Measurements from ENCODE around the gene GNLY.
"Not testable (repeated sequence)": the region's sequence is repeated elsewhere in the genome, so short reads cannot be mapped to it uniquely, and the experiment has no call there.

Gene GNLY

GRCh38 chr2:85663594-85664565, 30.3 kb upstream of the GNLY start:
- no peak overlapping the region for H3K27ac ChIP-seq
- no peak overlapping the region for H3K4me2 ChIP-seq
- peaks cover 11% of the 10 kb centered on the region for H3K4me1 ChIP-seq
- no peaks in the 10 kb centered on the region for H3K27me3 ChIP-seq
- H3K9ac ChIP-seq, result no peak overlapping the region
- H3K9me3 ChIP-seq, result no peaks in the 10 kb centered on the region
- H4K20me1 ChIP-seq, result peaks cover 7% of the 10 kb centered on the region; the same call in 1 of the 2 replicates
- peaks cover 11% of the 10 kb centered on the region for H3K36me3 ChIP-seq
- TF ChIP-seq Cebpa-rat (IDR thresholded peaks at IDR 0.05), result no peak
- H3K4me3 ChIP-seq, result no peak overlapping the region

GRCh38 chr2:85665264-85665937, 28.8 kb upstream of the GNLY start:
- no peaks in the 10 kb centered on the region for H3K27me3 ChIP-seq
- no peak for TF ChIP-seq Cebpa-rat (IDR thresholded peaks at IDR 0.05)
- no peak overlapping the region for H3K4me2 ChIP-seq
- peaks cover 11% of the 10 kb centered on the region for H3K4me1 ChIP-seq
- H3K36me3 ChIP-seq, result no peaks in the 10 kb centered on the region; the same call in 1 of the 2 replicates
- no peaks in the 10 kb centered on the region for H4K20me1 ChIP-seq
- no peak overlapping the region for H3K4me3 ChIP-seq
- H3K9ac ChIP-seq, result no peak overlapping the region
- H3K27ac ChIP-seq, result no peak overlapping the region
- no peaks in the 10 kb centered on the region for H3K9me3 ChIP-seq

GRCh38 chr2:85666016-85666415, 28.1 kb upstream of the GNLY start:
- Histone ChIP-seq H3K27ac (no peak overlapping the region), H4K20me1 (no peaks in the 10 kb centered on the region)
- TF ChIP-seq Cebpa-rat (IDR thresholded peaks at IDR 0.05), result no peak

GRCh38 chr2:85666435-85667316, 27.5 kb upstream of the GNLY start:
- Histone ChIP-seq H3K27me3 (no peaks in the 10 kb centered on the region), H4K20me1 (no peaks in the 10 kb centered on the region), H3K36me3 (no peaks in the 10 kb centered on the region), H3K27ac (no peak overlapping the region; the same call in 1 of the 2 replicates), H3K4me3 (no peak overlapping the region), H3K9ac (no peak overlapping the region), H3K4me1 (peaks cover 11% of the 10 kb centered on the region), H3K9me3 (no peaks in the 10 kb centered on the region), H3K4me2 (no peak overlapping the region)
- TF ChIP-seq Cebpa-rat (IDR thresholded peaks at IDR 0.05), result no peak

More at GRCh38 chr2:85666016-85666415, 28.1 kb upstream of the GNLY start:
- peaks cover 11% of the 10 kb centered on the region for H3K4me1 ChIP-seq
- H3K9ac ChIP-seq, result no peak overlapping the region
- no peaks in the 10 kb centered on the region; the same call in 1 of the 2 replicates for H3K36me3 ChIP-seq
- H3K9me3 ChIP-seq, result no peaks in the 10 kb centered on the region
- no peaks in the 10 kb centered on the region for H3K27me3 ChIP-seq
- H3K4me3 ChIP-seq, result no peak overlapping the region
- no peak overlapping the region for H3K4me2 ChIP-seq

GRCh38 chr2:85667561-85668008, 26.6 kb upstream of the GNLY start:
- H3K4me1 ChIP-seq, result peaks cover 11% of the 10 kb centered on the region
- no peak overlapping the region for H3K4me3 ChIP-seq
- H4K20me1 ChIP-seq, result no peaks in the 10 kb centered on the region
- H3K4me2 ChIP-seq, result no peak overlapping the region
- no peak overlapping the region for H3K9ac ChIP-seq
- H3K27me3 ChIP-seq, result no peaks in the 10 kb centered on the region
- no peak for TF ChIP-seq Cebpa-rat (IDR thresholded peaks at IDR 0.05)
- H3K9me3 ChIP-seq, result no peaks in the 10 kb centered on the region
- H3K27ac ChIP-seq, result no peak overlapping the region
- H3K36me3 ChIP-seq, result no peaks in the 10 kb centered on the region

GRCh38 chr2:85668009-85668856, 25.9 kb upstream of the GNLY start, which contains the start of gene SFTPB:
TSS of gene SFTPB (minus strand) at chr2:85668199. CDS start at chr2:85668183, 16 bp downstream.
- Histone ChIP-seq H3K27ac (no peak within 1 kb of the TSS), H4K20me1 (no peaks in the 10 kb centered on the region), H3K4me3 (no peak within 1 kb of the TSS), H3K27me3 (no peaks in the 10 kb centered on the region), H3K36me3 (no peaks in the 10 kb centered on the region), H3K4me1 (peaks cover 11% of the 10 kb centered on the region), H3K4me2 (peak within 1 kb of the TSS; percentile 38), H3K9ac (0 out of 2 replicates have a peak within 1 kb of the TSS, but pooled peaks have one; percentile 5), H3K9me3 (no peaks in the 10 kb centered on the region)
- no peak for TF ChIP-seq Cebpa-rat (IDR thresholded peaks at IDR 0.05)

GRCh38 chr2:85668857-85669142, 25.4 kb upstream of the GNLY start:
- Histone ChIP-seq H3K27ac (no peak overlapping the region), H3K27me3 (no peaks in the 10 kb centered on the region), H3K36me3 (no peaks in the 10 kb centered on the region), H4K20me1 (no peaks in the 10 kb centered on the region), H3K4me3 (no peak overlapping the region), H3K9ac (0 out of 2 replicates have a peak overlapping the region, but pooled peaks have one; percentile 5), H3K9me3 (no peaks in the 10 kb centered on the region), H3K4me1 (peaks cover 11% of the 10 kb centered on the region), H3K4me2 (peak overlapping the region; percentile 38)
- no peak for TF ChIP-seq Cebpa-rat (IDR thresholded peaks at IDR 0.05)

- H4K20me1 ChIP-seq, result no peaks in the 10 kb centered on the region
- no peak overlapping the region for H3K4me2 ChIP-seq
- H3K27me3 ChIP-seq, result no peaks in the 10 kb centered on the region
- H3K4me3 ChIP-seq, result no peak overlapping the region
- TF ChIP-seq Cebpa-rat (IDR thresholded peaks at IDR 0.05), result no peak
- H3K27ac ChIP-seq, result no peak overlapping the region
- no peaks in the 10 kb centered on the region for H3K36me3 ChIP-seq
- H3K9me3 ChIP-seq, result no peaks in the 10 kb centered on the region
- H3K9ac ChIP-seq, result no peak overlapping the region
- peaks cover 11% of the 10 kb centered on the region for H3K4me1 ChIP-seq
Measured at GRCh38 chr2:85669549-85669948, 24.6 kb upstream of the GNLY start.

- H4K20me1 ChIP-seq, H3K27me3 ChIP-seq, H3K27ac ChIP-seq, H3K9ac ChIP-seq, H3K36me3 ChIP-seq, H3K9me3 ChIP-seq, H3K4me2 ChIP-seq, H3K4me3 ChIP-seq: not testable (repeated sequence)
- H3K4me1 ChIP-seq, result peaks cover 11% of the 10 kb centered on the region
Measured at GRCh38 chr2:85670416-85670815, 23.7 kb upstream of the GNLY start.
